Nephron (organoid): ENCODE measurements around the gene TP53I13.
A peak's percentile ranks its signal among the peaks of the same experiment; 100 is the strongest.

Experiments used
- H3K27ac Mint-ChIP-seq, 3 experiments: 2 replicates each; pipeline ENCODE4 v1.8.0; 2020; ENCODE audit warnings: mixed read lengths in 3 of 3, mild to moderate bottlenecking in 2 of 3, moderate library complexity in 1 of 3
- H3K27me3 Mint-ChIP-seq: 2 replicates; pipeline ENCODE4 v1.8.0; 2021; ENCODE audit warnings: low read depth, mild to moderate bottlenecking, moderate library complexity, mixed read lengths
- H3K36me3 Mint-ChIP-seq: 2 replicates; pipeline ENCODE4 v1.8.0; 2020; ENCODE audit warnings: low read depth, mixed read lengths
- H3K4me1 Mint-ChIP-seq: 2 replicates; pipeline ENCODE4 v1.8.0; 2020; ENCODE audit warnings: mixed read lengths
- H3K4me3 Mint-ChIP-seq, 3 experiments: 2 replicates each; pipeline ENCODE4 v1.8.0; 2020; ENCODE audit warnings: mild to moderate bottlenecking in 3 of 3, mixed read lengths in 3 of 3, moderate library complexity in 2 of 3
- H3K9me3 Mint-ChIP-seq: 2 replicates; pipeline ENCODE4 v1.8.0; 2020; ENCODE audit warnings: mixed read lengths
- TF ChIP-seq, protein P1 (sequence below), 3 experiments: fragments of 200-600 bp; sonication (generic); IDR thresholded peaks; one replicate each; pipeline ENCODE4 v1.5.0; 2021; ENCODE audit warnings: antibody characterized with exemption in 3 of 3; ENCODE audit not compliant: unreplicated experiment in 3 of 3

TP53I13 gene

GRCh38 chr17:29573871-29574731 is 5.6 kb downstream of the TP53I13 start:
- Mint-ChIP-seq H3K27ac (peak overlapping the region in 1 of 3 experiments; percentile 41), H3K4me1 (peaks cover 27% of the 10 kb centered on the region), H3K27me3 (peaks cover 10% of the 10 kb centered on the region), H3K4me3 (peak overlapping the region in 1 of 3 experiments; percentile 38), H3K9me3 (no peaks in the 10 kb centered on the region), H3K36me3 (peaks cover 18% of the 10 kb centered on the region)
- TF ChIP-seq, protein P1, sequence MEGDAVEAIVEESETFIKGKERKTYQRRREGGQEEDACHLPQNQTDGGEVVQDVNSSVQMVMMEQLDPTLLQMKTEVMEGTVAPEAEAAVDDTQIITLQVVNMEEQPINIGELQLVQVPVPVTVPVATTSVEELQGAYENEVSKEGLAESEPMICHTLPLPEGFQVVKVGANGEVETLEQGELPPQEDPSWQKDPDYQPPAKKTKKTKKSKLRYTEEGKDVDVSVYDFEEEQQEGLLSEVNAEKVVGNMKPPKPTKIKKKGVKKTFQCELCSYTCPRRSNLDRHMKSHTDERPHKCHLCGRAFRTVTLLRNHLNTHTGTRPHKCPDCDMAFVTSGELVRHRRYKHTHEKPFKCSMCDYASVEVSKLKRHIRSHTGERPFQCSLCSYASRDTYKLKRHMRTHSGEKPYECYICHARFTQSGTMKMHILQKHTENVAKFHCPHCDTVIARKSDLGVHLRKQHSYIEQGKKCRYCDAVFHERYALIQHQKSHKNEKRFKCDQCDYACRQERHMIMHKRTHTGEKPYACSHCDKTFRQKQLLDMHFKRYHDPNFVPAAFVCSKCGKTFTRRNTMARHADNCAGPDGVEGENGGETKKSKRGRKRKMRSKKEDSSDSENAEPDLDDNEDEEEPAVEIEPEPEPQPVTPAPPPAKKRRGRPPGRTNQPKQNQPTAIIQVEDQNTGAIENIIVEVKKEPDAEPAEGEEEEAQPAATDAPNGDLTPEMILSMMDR (IDR thresholded peaks at IDR 0.05; ENCODE audit: unreplicated experiment in 3 of 3) = no peak

DNA sequence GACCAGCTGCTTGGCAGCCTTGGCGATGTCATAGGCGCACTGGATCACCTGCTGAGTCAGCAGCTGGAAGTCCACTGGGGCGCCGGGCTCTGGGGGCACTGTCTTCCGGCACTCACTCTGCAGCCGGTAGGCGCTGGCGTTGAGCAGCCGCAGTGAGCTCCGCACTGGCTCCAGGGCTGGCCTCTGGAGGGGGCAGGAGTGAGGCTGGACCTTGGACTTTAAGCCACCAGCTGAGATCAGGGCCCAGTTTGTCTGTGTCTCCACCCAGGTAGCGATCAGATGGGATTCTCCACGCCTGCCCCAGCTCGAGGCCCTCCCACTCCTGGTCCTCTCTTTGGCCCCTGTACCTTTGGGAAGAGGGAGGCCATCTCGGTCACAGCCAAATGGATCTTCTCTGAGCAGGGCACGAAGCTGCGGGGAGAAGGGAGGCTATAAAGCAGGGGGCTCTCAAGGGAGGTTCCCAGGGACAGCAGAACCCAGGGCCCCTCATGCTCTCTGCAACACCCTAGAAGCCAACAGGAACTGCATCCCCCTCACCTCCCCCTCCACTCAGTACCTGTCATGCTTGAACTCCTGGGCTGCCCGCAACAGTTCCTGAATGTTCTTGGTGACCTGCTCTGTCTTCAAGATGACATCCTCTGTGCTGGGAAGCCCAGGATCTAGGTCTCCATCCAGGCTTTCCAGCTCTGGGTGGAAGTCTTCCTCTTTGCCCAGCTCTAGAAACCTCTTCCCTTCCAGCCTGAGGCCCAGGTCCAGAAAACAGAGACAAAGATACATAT is 6.4 kb downstream of the TP53I13 start:
- Mint-ChIP-seq H3K36me3 (peaks cover 19% of the 10 kb centered on the region), H3K9me3 (no peaks in the 10 kb centered on the region), H3K4me1 (peaks cover 26% of the 10 kb centered on the region), H3K27me3 (peaks cover 9% of the 10 kb centered on the region), H3K4me3 (peak overlapping the region in 1 of 3 experiments; percentile 38), H3K27ac (peak overlapping the region in 1 of 3 experiments; percentile 41)
- TF ChIP-seq, protein P1 (IDR thresholded peaks at IDR 0.05; ENCODE audit: unreplicated experiment in 3 of 3) = no peak

DNA sequence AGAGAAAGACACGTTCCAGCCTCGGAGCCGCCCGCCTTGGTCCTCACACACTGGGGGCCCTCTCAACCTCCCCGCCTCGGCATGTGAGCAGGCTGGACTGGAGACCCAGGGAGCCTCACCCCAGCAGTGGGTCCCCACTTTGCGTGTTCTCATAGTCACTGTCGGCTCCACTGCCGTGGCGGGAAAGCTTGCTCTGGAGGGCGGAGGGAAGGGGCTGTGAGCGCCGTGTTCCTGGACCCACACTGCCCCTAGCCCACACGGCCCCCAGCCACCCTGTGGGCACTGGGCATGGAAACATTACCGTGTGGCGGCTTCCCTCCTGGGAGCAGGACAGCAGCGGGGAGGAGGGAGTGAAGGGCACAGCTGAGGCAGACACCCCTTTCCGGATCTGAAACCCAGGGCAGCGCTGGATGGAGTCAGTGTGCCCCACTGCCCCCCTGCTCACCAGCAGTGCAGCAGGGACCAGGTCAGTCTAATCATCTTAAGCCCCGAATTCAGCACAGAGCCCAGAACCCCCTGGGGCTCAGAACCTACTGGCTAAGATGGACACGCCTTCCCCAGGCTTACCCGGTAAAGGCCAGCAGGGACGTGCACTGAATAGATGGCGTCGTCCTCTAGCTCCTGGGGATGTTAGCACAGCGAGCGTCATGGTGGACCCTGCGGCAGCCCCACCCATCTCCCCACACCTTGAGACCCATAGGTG is 7.2 kb downstream of the TP53I13 start:
- peaks cover 6% of the 10 kb centered on the region for H3K27me3 Mint-ChIP-seq
- H3K4me3 Mint-ChIP-seq = no peak overlapping the region
- H3K36me3 Mint-ChIP-seq = peaks cover 24% of the 10 kb centered on the region
- TF ChIP-seq, protein P1 (IDR thresholded peaks at IDR 0.05; ENCODE audit: unreplicated experiment in 3 of 3) = no peak
- H3K27ac Mint-ChIP-seq = no peak overlapping the region
- no peaks in the 10 kb centered on the region for H3K9me3 Mint-ChIP-seq
- peaks cover 30% of the 10 kb centered on the region for H3K4me1 Mint-ChIP-seq

GRCh38 chr17:29576214-29577000 is 7.9 kb downstream of the TP53I13 start:
- H3K36me3 Mint-ChIP-seq = peaks cover 20% of the 10 kb centered on the region
- no peak overlapping the region for H3K27ac Mint-ChIP-seq
- no peaks in the 10 kb centered on the region for H3K27me3 Mint-ChIP-seq
- H3K4me3 Mint-ChIP-seq = no peak overlapping the region
- H3K4me1 Mint-ChIP-seq = peaks cover 22% of the 10 kb centered on the region
- H3K9me3 Mint-ChIP-seq = no peaks in the 10 kb centered on the region
- TF ChIP-seq, protein P1 (IDR thresholded peaks at IDR 0.05; ENCODE audit: unreplicated experiment in 3 of 3) = no peak

DNA sequence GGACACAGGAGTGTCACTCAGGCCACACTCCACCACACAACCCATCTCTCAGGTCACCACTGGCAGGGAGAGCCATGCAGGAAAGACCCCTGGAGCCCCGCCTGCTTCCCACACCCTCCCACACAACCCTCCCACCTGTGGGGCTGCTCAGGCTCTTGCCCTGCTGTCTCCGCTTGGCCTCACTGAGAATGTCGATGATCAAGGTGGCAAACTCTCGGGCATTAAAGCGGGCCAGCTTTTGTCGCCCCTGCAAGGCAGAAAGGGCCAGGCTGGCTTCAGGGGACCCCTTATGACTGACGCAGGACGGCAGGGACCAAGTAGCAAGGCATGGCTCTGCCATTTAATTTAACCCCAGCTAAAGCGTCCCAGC is 8.5 kb downstream of the TP53I13 start:
- TF ChIP-seq, protein P1 (IDR thresholded peaks at IDR 0.05; ENCODE audit: unreplicated experiment in 3 of 3) = no peak
- H3K27ac Mint-ChIP-seq = no peak overlapping the region

More for the DNA sequence above, 8.5 kb downstream of the TP53I13 start:
- H3K36me3 Mint-ChIP-seq = peaks cover 20% of the 10 kb centered on the region
- H3K4me1 Mint-ChIP-seq = peaks cover 19% of the 10 kb centered on the region
- H3K9me3 Mint-ChIP-seq = no peaks in the 10 kb centered on the region
- H3K4me3 Mint-ChIP-seq = no peak overlapping the region
- H3K27me3 Mint-ChIP-seq = no peaks in the 10 kb centered on the region
